Right lobe of liver (tissue), 4 donors: ENCODE measurements around the gene PPM1L.

Experiments used
- CTCF ChIP-seq, 4 donors: fragments of 200-600 bp in 3 of 4; fragments of 450-650 bp in 1 of 4; IDR thresholded peaks; one replicate each; pipeline versions ENCODE4 v1.5.1 to v1.8.0; 2016 to 2022; ENCODE audit warnings: antibody characterized with exemption in 4 of 4, mild to moderate bottlenecking in 2 of 4
- POLR2A ChIP-seq: fragments of 450-650 bp; IDR thresholded peaks from one replicate; pipeline ENCODE4 v1.6.1; 2017; ENCODE audit warnings: antibody characterized with exemption, mild to moderate bottlenecking
- donor health status: DM: no; HTN: no; CAD: no.
- donor health status: DM: no; HTN: no; CAD: no.
- donor health status: DM: no; HTN: yes; CAD: no.

- no peak for TF ChIP-seq POLR2A
- no peak for TF ChIP-seq CTCF (IDR thresholded peaks at IDR 0.05)
Observed at GRCh38 chr3:161035711-161036110, 279.7 kb downstream of the PPM1L start.
